HG03196 (cell line): ENCODE data around the gene ZNF578.
"Not testable (repeated sequence)": the region's sequence is repeated elsewhere in the genome, so short reads cannot be mapped to it uniquely, and the experiment has no call there.

Source experiments
- ATAC-seq: cut with Tn5 transposase; IDR thresholded peaks from one replicate; pipeline ENCODE4 v1.9.1; 2021; ENCODE audit not compliant: unreplicated experiment

ZNF578 gene

GRCh38 chr19:52453324-52454094 lies at the start of gene ZNF578:
ZNF578 (plus strand) TSS chr19:52453553; CDS start chr19:52501846, 48,293 bp downstream.
- no peak for ATAC-seq

GRCh38 chr19:52410276-52410675 lies 43.1 kb upstream of the ZNF578 start:
- no peak for ATAC-seq

DNA sequence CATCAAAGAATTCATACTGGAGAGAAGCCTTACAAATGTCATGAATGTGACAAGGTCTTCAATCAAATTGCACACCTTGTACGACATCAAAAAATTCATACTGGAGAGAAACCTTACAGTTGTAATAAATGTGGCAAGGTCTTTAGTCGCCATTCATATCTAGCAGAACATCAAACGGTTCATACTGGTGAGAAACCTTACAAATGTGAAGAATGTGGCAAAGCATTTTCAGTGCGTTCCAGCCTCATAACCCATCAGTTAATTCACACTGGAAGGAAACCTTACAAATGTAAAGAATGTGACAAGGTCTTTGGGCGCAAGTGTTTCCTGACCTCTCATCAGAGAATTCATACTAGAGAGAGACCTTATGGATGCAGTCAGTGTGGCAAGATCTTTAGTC lies 37.6 kb upstream of the ZNF578 start:
- no peak for ATAC-seq

GRCh38 chr19:52428937-52429336 lies 24.4 kb upstream of the ZNF578 start, which contains the start of gene ZNF534:
ZNF534 (plus strand) TSS chr19:52429148; CDS start chr19:52431475, 2,327 bp downstream.
- no peak for ATAC-seq

- no peak for ATAC-seq
Observed at GRCh38 chr19:52442179-52442578, 11.2 kb upstream of the ZNF578 start.

DNA sequence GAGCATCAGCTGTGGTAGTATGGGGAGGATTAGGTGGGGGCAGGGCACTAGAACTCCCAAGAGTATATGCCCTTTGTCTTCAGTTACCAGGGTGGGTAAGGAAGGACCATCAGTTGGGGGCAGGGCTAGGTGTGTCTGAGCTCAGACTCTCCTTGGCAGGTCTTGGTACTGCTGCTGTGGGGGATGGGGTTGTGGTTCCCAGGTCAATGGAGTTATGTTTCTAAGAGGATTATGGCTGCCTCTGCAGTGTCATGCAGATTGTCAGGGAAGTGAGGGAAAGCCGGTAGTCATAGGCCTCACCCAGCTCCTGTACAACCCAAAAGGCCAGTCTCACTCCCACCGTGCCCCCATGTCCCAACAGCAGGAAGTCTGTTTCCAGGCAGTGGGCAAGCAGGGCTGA lies 8.8 kb upstream of the ZNF578 start:
- no peak for ATAC-seq

DNA sequence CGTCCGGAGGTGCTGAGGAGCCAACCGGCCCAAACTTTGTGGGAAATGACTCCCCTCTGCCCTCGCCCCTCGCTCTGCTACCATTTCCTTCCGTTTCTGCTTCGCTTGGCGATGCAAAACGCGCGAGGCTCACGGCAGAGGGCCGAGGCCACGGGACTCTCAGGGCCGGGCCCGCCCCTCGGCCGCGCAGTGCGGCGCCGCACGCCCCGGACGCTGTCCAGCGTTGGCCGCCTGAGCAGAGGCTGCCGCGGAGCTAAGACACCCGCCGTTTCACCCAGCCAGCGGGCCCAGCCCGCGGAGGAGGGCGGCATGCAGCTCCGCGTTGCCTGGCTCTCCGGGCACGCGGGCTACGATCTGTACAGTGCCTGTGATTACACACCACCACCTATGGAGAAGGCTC lies 2.1 kb upstream of the ZNF578 start:
- no peak for ATAC-seq

DNA sequence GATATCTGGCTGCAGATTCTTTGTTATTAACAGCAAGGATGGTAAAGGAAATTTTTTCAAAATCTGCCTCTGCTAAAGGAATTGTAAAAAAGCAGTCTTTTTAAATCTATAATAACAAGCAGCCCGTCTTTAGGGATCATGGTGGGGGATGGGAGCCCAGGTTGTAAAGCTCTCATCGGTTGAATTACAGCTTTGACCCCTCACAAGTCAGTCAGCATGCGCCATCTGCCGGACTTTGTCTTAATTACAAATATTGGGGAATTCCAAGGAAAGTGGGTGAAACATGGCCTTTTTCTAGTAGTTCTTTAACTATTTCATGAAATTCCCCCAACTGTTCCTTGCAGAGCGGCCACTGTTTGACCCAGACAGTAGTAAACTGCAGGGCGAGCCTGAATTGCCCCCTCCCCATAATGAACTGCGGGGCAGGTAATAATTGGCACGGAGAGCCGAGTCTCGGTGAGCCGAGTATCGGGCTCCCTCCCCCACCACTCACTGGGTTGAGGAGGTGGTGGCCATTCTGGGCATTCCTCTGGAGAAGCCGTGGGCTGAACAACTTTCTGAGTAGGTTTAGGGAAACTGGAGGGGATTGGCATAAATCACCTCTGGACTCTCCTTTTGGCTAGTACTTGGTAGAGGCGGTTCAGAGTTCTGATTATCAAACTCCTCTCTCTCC lies 11.6 kb downstream of the ZNF578 start:
- ATAC-seq: no peak

DNA sequence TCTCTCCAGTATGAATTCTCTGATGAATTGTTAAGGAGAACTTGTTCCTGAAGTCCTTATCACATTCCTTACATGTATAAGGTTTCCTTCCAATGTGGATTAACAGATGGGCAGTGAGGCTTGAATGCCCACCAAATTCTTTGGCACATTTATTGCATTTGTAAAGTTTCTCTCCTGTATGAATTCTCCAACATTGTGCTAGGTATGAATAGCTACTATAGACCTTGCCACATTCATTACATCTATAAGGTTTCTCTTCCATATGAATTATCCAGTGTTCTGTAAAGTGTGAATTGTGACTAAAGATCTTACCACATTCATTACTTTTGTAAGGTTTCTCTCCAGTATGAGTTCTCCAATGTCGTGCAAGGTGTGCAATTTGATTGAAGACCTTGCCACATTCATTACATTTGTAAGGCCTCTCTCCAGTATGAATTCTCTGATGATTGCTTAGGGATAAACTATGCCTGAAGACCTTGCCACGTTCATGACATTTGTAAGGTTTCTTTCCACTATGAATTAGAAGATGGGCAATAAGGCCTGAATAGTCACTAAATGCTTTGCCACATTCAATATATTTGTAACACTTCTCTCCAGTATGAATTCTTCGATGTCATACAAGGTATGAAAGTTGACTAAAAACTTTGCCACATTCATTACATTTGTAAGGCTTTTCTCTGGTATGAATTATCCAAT lies 20.4 kb downstream of the ZNF578 start:
- ATAC-seq: no peak

- no peak for ATAC-seq
Observed at GRCh38 chr19:52474351-52475127, 21.2 kb downstream of the ZNF578 start.

GRCh38 chr19:52484111-52484743 lies 30.9 kb downstream of the ZNF578 start:
- not testable (repeated sequence) for ATAC-seq

DNA sequence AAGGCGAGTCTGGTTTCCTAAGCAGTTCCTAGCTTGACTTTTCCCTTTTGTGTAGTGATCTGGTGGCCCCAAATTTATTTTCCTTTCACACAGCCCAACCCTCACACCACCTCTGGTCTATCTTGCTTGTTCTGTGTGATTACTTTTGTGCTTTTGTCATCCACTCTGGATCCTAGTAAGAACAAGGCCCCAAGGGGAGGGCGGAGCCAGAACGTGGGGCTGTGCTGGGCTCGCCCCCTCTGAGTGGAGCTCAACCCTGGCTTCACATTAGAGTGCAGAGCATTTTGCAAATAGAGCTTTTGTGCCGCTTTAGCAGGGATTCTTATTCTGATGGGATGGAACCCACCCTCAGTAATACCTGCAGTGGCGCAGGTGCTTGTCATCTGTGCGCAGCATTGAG lies 31.7 kb downstream of the ZNF578 start:
- ATAC-seq: not testable (repeated sequence)

DNA sequence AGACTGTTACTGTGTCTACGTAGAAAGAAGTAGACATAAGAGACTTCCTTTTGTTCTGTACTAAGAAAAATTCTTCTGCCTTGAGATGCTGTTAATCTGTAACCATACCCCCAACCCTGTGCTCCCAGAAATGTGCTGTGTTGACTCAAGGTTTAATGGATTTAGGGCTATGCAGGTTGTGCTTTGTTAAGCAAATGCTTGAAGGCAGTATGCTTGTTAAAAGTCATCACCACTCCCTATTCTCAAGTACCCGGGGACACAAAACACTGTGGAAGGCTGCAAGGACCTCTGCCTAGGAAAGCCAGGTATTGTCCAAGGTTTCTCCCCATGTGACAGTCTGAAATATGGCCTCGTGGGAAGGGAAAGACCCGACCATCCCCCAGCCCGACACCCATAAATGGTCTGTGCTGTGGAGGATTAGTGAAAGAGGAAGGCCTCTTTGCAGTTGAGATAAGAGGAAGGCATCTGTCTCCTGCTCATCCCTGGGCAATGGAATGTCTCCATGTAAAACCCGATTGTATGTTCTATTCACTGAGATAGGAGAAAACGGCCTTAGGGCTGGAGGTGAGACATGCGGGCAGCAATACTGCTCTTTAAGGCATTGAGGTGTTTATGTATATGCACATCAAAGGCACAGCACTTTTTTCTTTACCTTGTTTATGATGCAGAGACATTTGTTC lies 32.3 kb downstream of the ZNF578 start:
- not testable (repeated sequence) for ATAC-seq

DNA sequence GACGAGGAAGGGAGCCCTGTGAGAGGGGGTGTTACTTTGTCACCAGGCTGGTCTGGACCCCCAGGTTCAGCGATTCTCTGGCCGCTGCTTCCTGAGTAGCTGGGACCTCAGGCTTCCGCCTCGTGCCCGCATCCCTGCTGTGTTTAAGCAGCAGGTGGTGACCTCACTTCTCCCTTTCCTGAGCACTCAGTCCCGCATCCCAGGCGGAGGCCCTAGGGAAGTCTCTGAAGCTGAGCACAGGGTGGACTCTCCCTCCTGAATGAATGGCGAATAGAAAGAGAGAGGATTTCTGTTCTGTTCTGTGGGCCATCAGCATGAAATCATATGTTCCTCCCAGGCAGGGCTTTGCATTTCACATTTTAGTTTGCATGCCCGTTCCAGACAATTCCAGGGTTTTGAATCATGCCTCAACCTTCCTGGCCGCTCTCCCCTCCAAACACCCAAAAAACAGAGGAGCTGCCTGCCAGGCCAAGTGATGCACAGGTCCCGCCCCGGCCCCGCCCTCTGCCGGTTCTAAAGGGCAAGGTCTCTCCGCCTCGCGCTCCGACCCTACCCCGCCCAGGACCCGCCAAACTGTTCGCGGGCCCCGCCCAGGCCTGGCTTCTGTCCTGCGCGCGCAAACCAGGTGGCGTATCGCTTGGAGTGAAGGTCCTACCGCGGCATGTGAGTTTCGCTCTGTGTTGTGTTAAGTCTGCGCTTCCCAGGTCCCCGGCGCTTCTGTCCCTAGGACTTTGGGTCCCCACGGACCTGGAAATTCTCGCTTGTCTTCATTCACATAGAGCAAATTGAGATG lies 39.0 kb downstream of the ZNF578 start:
- ATAC-seq: no peak

- ATAC-seq: no peak
Observed at GRCh38 chr19:52492994-52493470, 39.7 kb downstream of the ZNF578 start.

DNA sequence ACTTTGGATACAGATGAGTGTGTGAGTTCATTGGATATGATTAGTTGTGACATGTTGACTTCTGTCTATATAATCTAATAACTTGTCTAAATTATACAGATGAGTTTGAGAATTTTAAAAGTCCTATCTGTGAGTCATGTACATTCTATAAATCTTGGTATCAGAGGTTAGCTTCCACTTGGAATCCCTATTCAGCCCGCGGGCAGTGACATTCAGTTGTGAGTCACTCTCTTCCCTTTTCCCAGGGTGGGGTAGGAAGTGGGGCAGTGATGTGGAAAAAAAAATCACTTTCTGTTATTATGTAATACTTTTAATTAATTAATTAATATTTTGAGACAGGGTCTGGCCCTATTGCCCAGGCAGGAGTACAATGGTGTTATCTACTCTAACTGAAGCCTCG lies 41.2 kb downstream of the ZNF578 start:
- no peak for ATAC-seq

DNA sequence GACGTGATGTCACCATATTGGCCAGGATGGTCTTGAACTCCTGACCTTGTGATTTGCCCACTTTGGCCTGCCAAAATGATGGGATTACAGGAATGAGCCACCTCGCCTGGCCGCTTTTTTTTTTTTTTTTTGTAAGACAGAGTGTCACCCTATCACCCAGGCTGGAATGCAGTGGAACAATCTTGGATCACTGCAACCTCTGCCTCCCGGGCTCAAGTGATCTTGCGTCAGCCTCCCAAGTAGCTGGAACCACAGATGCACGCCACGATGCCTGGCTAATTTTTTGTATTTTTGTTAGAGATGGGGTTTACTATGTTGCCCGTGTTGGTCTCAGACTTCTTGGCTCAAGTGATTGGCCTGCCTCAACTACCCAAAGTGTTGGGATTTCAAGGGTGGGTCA lies 45.2 kb downstream of the ZNF578 start:
- ATAC-seq: no peak

DNA sequence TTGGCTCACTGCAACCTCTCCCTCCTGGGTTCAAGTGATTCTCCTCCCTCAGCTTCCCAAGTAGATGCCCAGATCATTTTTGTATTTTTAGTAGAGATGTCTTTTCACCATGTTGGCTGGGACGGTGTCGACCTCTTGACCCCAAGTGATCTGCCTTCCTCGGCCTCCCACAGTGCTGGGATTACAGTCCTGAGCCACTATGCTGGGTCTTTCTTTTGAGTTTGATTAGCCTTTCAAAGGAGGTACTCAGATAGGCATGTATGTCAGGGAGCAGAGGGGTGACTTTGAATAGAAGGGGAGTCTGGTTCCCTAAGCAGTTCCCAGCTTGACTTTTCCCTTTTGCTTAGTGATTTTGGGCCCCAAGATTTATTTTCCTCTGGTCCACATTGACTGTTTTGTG lies 47.1 kb downstream of the ZNF578 start:
- ATAC-seq: not testable (repeated sequence)

GRCh38 chr19:52500991-52501390 lies 47.6 kb downstream of the ZNF578 start:
- ATAC-seq: not testable (repeated sequence)
